GM18498 (cell line): ENCODE measurements around the gene ALK.

Experiments used
- ATAC-seq: cut with Tn5 transposase; IDR thresholded peaks from one replicate; pipeline ENCODE4 v1.9.1; 2021; ENCODE audit warnings: mild to moderate bottlenecking, moderate library complexity; ENCODE audit not compliant: unreplicated experiment

ALK gene

DNA sequence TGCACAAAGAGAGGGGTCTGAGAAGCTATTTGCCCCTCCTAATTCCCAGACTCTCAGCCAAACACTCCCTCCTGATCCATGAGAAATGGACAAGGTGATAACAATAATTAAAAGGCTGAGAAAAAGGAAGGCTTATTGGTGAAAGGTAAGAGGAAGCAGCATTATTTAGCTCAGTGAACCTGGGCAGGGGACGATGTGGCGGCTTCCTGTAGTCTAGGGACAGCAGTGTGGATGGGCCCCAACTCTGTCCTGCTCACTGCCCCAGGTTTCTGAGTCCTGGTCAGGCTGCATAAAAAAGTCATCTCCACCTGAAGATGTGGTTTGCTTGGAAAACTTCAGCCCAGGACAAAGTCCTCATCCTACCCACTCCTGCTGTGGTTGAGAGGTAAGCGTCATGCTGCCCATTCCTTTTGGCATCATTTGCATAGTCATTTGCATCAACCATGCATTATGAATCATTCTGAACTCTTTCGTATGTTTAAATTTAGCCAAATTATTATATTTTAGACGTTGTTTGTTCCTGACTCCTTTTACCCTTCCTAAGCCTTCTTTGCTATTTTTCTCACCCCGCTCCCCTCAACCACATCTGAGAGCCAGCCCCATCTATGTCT, 679.3 kb downstream of the ALK start:
- ATAC-seq: no peak

DNA sequence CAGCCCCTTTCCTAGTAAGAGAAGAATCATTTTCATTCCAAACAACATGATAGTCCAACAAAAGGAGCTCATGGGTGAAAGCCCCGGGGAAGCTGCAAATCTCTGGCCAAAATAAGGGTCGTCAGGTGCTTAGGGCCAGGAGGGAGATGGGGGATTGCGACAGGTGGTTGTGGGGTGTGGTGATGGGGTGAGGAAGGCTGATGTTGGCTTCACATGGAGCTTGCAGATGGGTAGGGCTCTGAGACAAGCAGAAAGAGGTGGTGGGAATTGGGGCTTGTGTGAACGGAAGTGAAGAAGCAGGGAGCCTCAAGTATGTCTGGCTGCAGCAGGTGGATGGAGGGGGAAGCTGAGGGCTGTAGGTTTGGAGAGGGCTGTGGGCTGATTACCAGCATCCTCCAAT, 680.0 kb downstream of the ALK start:
- no peak for ATAC-seq

GRCh38 chr2:29240601-29241000, 680.8 kb downstream of the ALK start:
- no peak for ATAC-seq

DNA sequence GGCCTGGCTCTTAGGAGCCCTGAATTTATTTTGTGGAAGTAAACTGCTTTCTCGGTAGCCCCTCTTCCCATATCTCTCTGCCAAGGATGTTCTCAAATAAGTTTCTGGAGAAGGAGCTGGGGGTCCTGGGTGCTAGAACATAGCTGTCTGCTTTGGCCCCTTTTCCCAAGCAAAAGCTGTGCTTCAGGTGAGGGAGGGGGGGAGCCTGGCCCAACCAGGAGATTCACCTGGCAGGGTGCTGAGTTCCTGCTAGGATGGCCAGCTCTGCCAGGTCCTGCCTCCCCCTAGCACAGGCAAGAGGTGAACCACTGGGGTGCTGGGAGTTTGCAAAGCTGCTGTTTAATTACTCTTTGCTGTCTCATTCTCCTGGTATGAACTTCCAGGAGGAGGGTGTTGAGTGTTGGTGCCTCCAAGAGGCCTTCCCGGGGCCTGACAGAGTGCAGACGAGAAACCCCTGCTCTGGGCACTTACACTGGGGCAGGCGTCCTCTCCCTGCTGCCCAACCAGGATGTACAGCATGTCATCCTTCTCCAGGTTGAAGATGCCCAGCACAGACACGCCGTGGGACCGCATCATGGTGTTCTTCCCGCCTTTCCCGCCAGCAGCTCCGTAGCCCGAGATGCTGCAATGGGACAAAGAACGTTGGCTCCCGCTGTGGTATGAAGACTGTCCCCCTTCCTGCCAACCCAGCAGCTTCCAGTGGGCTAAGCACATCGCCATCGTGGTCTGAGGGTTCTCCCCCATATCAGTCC, 682.0 kb downstream of the ALK start:
- ATAC-seq: no peak

DNA sequence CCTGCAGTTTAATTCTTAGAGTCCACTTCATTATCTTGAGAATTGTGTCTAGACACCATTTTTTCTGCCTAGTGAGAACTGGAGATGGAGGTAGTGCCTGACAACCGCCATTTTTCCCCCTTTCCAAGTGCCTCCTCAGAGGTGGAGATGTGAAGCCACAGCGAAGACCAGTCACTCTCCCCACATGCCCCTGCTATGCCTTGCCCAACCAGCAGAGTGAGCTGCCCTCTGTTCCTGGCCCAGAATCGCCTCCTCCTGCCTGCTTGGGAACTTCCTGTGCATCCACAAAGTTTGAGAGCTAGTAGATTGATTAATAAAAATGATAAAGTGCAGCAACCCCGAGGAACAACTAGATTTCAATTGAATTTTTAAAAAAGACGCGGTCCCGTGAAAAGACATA, 682.9 kb downstream of the ALK start:
- ATAC-seq: no peak

DNA sequence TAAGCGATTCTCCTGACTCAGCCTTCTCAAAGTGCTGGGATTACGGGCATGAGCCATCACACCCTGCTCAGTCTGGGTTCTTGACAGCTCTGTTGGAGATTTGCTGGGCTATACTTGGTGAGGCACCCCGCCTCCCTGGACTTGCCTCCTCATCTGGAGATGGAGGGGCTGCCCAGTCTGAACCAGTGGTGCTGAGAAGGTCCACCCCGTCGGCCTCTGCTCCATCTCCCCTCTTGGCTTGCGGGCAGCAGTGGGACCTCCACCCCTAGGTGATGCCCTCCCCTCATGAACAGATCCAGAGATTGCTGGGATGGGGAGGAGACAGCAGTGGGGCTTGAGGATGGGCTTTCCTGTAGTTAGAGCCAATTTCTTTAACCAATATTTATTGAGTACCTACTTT, 685.3 kb downstream of the ALK start:
- ATAC-seq: no peak

DNA sequence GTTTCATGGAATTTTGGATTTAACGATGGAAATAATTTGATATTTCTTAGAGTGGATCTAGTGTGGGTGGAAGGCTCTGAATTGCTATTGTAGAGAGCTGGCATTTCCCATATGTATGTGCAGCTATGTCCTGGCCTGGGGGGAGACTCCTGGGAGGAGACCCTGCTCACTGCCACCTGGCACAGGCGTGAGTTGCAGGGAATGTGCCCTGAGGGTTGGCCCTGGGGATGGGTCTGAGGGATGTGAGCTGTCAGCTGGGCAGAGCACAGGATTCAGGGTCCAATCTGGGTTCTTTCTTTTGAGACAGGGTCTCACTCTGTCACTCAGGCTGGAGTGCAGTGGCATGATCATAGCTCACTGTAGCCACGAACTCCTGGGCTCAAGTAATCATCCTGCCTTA, 686.0 kb downstream of the ALK start:
- no peak for ATAC-seq

- no peak for ATAC-seq
These were observed 688.0 kb downstream of the ALK start for GRCh38 chr2:29233428-29233827.

DNA sequence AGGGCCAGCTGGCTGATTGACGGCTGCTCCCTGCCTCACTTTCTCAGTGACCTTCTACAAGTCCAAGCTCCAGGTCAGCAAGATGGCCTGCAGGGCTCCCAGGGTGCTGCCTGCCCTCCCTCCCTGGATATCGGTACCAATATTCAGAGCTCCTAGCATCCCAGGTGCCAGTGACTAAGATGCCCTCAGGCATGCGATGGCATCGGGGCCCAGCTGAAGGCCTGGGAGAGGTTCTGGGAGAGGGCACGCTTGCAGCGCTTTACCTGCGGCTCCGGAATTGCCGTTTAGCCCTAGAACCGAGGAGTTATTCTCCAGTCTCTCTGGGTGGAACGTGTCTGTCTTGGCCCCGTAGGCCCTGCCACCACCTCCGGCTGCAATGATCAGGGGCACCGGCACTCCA, 689.3 kb downstream of the ALK start:
- ATAC-seq: no peak

DNA sequence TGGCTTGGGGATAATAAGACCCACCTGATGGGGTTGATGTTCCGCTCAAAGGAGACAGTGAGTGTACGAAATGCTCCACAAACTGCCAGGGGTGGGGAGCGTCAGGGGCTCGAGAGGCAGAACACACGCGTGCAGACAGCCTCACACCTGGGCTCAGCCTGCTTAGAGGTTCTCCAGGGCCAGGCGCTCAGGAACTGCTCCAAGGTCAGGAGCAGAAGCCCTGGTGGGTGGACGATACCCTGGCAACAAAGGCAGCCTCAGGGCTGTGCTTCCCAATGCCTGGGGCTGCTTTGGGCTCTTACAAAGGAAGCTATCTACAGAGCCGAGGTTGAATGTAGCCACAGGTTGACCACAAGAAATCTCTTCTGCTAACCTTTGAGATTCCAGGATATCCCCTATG, 691.7 kb downstream of the ALK start:
- no peak for ATAC-seq

DNA sequence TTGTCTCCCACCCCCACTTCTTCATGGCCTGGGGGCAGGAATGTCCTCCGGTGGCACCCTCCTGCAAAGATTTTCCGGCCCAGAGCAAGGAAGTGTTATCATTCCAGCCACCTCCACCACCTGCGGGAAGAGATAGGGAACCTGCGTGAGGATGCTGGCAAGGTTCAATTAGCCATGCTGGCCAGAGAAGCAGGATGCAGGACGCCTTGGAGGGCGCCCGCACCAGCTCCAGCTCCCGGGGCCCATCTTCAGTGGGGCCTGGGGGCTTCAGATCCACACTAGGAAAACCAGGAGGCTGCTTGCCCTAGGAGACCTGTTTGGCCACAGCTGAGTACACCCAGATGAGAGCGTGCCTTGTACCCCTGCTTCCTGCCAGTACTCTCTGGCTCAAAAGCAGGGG, 692.4 kb downstream of the ALK start:
- ATAC-seq: no peak

DNA sequence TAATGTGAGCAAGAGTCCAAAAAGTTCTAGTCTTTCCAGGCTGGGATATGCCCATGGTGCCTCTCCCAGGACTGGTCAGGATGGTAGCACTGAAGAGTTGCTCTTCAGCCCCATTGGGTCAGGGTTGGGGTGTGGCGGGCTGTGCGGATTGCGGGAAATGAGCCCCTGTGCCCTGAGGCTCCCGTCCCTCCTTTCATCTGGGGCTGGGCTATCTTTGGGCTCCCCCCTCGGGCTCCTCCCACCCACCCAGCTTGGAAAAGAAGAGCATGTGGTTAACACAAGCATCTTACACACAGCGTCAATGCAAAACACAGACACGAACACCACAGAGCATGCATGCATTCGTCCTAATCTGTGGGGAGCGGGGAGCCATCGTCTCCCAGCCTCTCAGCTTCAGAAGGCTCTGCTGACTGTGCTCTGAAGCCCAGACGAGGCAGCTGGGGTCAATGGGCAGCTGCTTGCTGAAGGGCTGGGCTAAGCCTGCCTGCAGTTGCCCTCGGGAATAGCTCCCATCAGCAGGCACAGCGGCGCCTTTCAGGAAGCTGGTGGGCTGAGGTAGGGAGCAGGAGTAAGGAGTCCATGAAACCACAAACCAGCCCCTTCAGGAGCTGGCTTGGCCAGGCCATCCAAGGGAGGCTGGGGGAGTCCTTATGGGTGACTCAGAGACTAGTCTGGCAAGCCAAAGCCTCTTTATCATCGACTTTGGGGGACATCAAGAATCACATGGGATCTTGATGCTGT, 693.3 kb downstream of the ALK start:
- no peak for ATAC-seq

DNA sequence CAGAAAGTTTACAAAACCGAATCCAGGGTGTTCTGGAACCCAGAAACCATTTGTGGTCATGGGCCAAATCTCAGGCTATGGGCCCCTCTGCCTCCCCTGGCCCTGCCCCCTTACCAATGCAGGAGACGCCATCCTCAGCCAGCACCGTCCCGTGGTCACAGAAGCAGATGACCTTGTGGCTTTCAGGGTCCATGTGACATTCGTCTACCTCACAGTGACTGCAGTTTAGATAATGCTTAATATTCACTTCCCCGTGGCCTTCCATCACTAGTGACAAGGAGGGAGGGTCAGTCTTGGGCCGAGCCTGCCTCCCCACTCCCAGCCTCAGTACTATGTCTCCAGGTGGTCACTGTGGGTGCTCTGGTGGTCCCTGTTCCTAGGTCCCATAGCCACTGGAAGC, 694.6 kb downstream of the ALK start:
- no peak for ATAC-seq

DNA sequence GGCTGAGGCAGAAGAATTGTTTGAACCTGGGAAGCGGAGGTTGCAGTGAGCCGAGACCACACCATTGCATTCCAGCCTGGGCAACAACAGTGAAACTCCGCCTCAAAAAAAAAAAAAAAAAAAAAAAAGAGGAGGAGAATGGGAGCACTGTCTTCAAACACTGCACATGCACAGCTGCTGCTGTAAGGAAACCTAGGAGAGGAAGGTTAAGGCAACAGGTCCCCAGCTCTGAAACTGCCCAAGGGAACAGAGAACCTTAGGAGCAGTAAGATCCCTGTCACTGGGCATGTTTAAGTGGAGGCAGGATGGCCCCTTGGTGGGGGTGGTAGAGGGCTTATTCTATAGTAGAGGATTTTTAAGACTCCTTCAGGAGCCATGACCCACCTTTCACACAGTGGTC, 695.0 kb downstream of the ALK start:
- ATAC-seq: no peak

GRCh38 chr2:29225814-29226213, 695.6 kb downstream of the ALK start:
- no peak for ATAC-seq

DNA sequence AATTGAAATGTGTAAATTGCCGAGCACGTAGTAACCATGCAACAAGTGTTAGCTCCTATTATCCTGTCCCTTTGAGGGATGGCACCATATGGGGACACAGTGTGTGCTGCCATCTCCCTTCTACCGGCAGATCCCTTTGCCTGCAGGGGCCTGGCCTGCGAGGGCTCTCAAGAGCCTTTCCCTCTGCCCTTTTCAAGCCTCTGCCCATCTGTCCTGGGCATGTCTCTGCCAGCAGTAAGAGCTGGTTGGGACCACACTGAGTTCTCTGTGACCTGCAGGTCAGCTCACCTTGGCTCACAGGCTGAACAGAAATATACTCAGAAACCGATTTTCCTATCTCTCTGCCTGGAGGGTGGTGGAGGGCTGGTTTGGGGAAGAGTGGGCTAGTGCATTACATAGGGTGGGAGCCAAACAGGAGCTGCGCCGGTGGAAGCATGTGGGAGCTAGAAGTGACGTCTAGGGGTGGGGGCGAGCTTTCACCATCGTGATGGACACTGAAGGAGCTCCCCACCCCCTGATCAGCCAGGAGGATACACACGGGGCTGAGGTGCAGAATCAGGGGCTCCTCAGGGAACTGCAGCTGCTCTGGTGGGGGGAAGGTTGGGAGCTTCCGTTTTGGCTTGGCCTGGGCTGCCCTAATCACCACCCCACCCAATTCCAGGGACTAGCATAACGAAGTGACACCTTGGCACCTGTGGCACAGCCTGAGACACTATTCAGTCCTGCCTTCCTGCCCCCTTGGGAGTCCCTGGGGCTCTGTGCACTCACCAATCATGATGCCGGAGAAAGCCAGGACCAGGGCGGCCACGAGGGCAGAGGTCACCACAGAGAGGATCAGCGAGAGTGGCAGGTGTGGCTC, 696.5 kb downstream of the ALK start:
- ATAC-seq: no peak

- no peak for ATAC-seq
These were observed 697.3 kb downstream of the ALK start for GRCh38 chr2:29223851-29224692.

- no peak for ATAC-seq
These were observed 698.1 kb downstream of the ALK start for GRCh38 chr2:29223257-29223656.

GRCh38 chr2:29222381-29223179, 698.8 kb downstream of the ALK start:
- no peak for ATAC-seq
